ENCODE measurements around the gene MS4A1.
"Not testable (repeated sequence)": the region's sequence is repeated elsewhere in the genome, so short reads cannot be mapped to it uniquely, and the experiment has no call there.

Gene MS4A1

DNA sequence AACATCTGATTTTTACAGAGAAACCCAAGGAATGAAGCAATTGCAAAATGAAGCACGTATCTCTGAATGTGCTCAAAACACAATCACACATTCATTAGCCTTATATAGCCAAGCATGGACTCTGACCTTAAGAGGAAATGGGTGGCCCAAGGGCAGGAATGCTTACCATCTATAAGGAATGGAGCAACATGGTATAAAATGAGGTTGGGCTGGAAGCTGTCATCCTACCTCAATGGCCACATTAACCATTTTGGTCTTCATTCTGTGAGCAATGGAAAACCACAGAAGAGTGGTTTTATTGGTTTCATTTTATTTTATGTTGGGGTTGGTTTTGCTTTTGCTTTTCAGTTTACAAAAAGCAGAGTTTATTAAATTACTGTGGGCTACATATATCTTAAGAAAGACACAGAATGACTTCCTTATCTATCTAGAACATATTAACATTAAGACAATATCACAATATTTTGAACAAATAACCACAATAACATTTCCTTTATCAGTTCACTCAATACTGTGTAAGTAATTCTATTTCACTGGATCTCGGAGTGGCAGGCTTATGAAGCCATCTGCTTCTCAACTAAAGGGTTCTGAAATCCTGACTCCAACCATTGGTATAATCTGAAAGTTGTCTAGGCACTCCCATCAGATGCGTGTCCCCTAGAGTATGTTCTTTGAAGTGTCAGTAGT lies 48.7 kb downstream of the MS4A1 start:
- DNase-seq: no peak

- not testable (repeated sequence) for DNase-seq
These were observed 54.0 kb downstream of the MS4A1 start for GRCh38 chr11:60509609-60510008.

DNA sequence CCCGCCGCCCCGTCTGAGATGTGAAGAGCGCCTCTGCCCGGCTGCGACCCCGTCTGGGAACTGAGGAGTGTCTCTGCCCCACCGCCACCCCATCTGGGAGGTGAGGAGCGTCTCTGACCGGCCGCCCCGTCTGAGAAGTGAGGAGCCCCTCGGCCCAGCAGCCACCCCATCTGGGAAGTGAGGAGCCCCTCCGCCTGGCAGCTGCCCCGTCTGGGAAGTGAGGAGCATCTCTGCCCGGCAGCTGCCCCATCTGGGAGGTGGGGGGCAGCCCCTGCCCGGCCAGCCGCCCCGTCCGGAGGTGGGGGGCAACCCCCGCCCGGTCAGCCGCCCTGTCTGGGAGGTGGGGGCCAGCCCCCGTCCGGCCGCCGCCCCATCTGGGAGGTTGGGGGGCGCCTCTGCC lies 54.6 kb downstream of the MS4A1 start:
- DNase-seq: not testable (repeated sequence)

- DNase-seq: no peak
These were observed 55.7 kb downstream of the MS4A1 start for GRCh38 chr11:60511393-60511792.

- no peak for DNase-seq
These were observed 57.1 kb downstream of the MS4A1 start for GRCh38 chr11:60512651-60513225.

DNA sequence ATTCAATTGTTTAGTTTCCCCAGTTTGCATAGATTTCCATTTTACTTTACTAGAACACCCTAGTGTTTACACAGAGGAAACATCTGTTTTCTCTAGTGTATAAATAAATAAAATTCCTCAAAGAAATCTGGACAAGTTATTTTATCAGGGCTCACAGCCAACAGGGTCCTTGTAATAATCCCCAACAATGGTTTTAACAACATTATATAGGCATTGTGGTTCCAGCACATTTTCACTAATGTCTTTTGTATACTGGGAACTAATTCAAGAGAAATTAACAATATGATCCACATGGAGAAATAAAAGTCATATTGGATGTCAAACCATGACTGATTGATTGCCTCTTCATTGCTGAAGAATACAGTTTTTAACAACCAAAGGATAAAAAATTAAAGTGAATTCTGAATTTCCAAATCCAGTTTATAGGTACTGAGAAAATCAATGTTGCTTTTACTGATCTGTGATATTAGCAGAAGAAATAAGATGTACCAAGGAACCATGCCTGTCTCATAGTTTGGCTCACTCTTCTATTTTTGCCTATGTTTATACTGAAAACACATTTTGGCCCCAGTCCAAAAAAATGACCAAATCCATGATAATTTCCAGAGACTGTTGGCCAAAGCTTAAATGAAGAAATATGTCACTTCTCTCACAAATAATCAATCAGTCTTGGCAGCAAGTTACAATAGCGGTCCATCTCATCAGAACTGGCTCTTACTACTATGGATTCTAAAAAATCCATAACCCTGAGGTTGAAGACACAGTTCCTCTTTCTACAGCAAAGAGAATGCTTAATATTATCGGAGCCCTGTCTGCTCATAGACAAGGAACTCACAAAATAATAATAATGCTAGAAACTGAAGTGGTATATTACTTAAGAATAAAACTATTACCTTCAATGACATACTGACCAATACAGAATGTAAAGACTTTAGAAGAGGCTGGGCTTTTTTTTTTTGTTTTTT lies 58.1 kb downstream of the MS4A1 start:
- no peak for DNase-seq

DNA sequence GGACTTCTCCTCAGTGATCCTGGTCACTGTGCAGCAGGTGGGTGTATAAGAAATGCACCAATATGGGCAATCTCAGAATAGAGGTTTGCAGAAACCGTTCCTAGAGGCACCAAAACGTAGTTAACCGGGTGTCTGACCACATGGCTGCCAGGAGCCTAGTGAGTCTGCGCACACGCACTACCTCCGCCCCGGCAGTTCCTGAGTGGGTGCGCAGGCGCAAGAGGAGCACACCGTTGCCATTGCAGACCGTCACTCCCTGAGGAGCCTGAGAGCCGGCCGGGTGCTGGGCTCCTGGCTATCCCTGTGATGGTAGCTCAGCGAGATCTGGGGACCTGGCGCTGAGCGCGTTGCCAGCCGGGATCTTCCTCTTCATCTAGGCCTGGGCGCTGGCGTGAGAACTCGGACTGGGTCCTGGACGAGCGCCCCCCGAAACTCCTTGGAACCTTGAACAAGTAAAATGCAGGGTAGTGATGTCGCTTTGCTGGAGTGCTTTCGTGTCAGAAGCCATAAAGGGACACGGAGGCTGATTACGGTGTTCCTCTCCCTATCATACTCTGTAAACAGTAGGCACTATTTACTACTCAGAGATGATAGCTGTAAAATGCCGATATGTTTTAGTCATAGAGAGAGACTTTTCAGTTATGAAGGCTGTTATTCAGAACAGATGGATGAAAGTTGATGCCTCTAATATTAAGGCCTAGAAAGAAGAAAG lies 59.7 kb downstream of the MS4A1 start, which contains the start of gene MS4A13:
MS4A13 (plus strand) TSS at position 249 of the 712 bp plus-strand sequence. CDS start 2,692 bp downstream, outside the sequence.
- no peak for DNase-seq

Data from NCI-H748 treated with DMSO at 0.1 percent for 48 hours (cell line).